ENCODE data around the gene KCTD5. TPM values are rescaled to one million over a fixed set of nuclear protein-coding genes. Genes with fewer than 3 reads are reported as not detected.

KCTD5 gene
- total and polyA plus RNA-seq, 4 donors: 17.1 to 31.8 (median 24.7) TPM

GRCh38 chr16:2706085-2706484 lies 23.8 kb downstream of the KCTD5 start:
- H3K4me3 ChIP-seq: no peak overlapping the region
- H3K4me1 ChIP-seq (ENCODE audit: control insufficient read depth in 5 of 5, insufficient read depth in 5 of 5, low read length in 5 of 5): no peaks in the 10 kb centered on the region
- H3K27me3 ChIP-seq (ENCODE audit: control insufficient read depth in 3 of 3, insufficient read depth in 3 of 3, low read length in 2 of 3): no peaks in the 10 kb centered on the region
- no peak for TF ChIP-seq CTCF (IDR thresholded peaks at IDR 0.05; ENCODE audit: control extremely low read depth, extremely low read depth)
- no peak overlapping the region for H3K9ac ChIP-seq (ENCODE audit: insufficient read depth in 1 of 2, low read length in 2 of 2)
- no peak for ATAC-seq (ENCODE audit: insufficient read depth, low FRiP score)
- no peaks in the 10 kb centered on the region for H3K9me3 ChIP-seq (ENCODE audit: control insufficient read depth in 4 of 4, insufficient read depth in 3 of 4, low read length in 3 of 4)
- WGBS, 2 donors: 95 to 97% methylated on average over 16 to 17 of the region's 17 CpGs
- peaks cover 3 to 81% (median 8%) of the 10 kb centered on the region in 4 donors for H3K36me3 ChIP-seq (ENCODE audit: control insufficient read depth in 4 of 4, insufficient read depth in 4 of 4, low read length in 4 of 4)
- DNase-seq: no peak
- H3K27ac ChIP-seq (ENCODE audit: low read depth in 1 of 2, low read length in 1 of 2): no peak overlapping the region

GRCh38 chr16:2706611-2707311 lies 24.4 kb downstream of the KCTD5 start:
- H3K4me1 ChIP-seq (ENCODE audit: control insufficient read depth in 5 of 5, insufficient read depth in 5 of 5, low read length in 5 of 5): no peaks in the 10 kb centered on the region
- no peak for ATAC-seq (ENCODE audit: insufficient read depth, low FRiP score)
- H3K9ac ChIP-seq (ENCODE audit: insufficient read depth in 1 of 2, low read length in 2 of 2): no peak overlapping the region
- H3K27me3 ChIP-seq (ENCODE audit: control insufficient read depth in 3 of 3, insufficient read depth in 3 of 3, low read length in 2 of 3): no peaks in the 10 kb centered on the region
- no peak for DNase-seq
- no peak overlapping the region for H3K27ac ChIP-seq (ENCODE audit: low read depth in 1 of 2, low read length in 1 of 2)
- TF ChIP-seq CTCF (IDR thresholded peaks at IDR 0.05; ENCODE audit: control extremely low read depth, extremely low read depth): no peak
- peaks cover 3 to 75% (median 8%) of the 10 kb centered on the region in 4 donors for H3K36me3 ChIP-seq (ENCODE audit: control insufficient read depth in 4 of 4, insufficient read depth in 4 of 4, low read length in 4 of 4)
- 95 to 97% methylated on average over 20 to 22 of the region's 22 CpGs for WGBS, 2 donors
- no peaks in the 10 kb centered on the region for H3K9me3 ChIP-seq (ENCODE audit: control insufficient read depth in 4 of 4, insufficient read depth in 3 of 4, low read length in 3 of 4)
- no peak overlapping the region for H3K4me3 ChIP-seq

GRCh38 chr16:2707368-2708289 lies 25.3 kb downstream of the KCTD5 start:
- Histone ChIP-seq H3K9me3 (ENCODE audit: control insufficient read depth in 4 of 4, insufficient read depth in 3 of 4, low read length in 3 of 4) (no peaks in the 10 kb centered on the region), H3K27me3 (ENCODE audit: control insufficient read depth in 3 of 3, insufficient read depth in 3 of 3, low read length in 2 of 3) (no peaks in the 10 kb centered on the region), H3K4me3 (no peak overlapping the region), H3K9ac (ENCODE audit: insufficient read depth in 1 of 2, low read length in 2 of 2) (no peak overlapping the region), H3K36me3 (ENCODE audit: control insufficient read depth in 4 of 4, insufficient read depth in 4 of 4, low read length in 4 of 4) (peaks cover 3 to 69% (median 8%) of the 10 kb centered on the region in 4 donors), H3K4me1 (ENCODE audit: control insufficient read depth in 5 of 5, insufficient read depth in 5 of 5, low read length in 5 of 5) (no peaks in the 10 kb centered on the region), H3K27ac (ENCODE audit: low read depth in 1 of 2, low read length in 1 of 2) (no peak overlapping the region)
- no peak for DNase-seq
- ATAC-seq (ENCODE audit: insufficient read depth, low FRiP score): no peak
- WGBS, 2 donors: 94 to 95% methylated on average over 51 of the region's 51 CpGs
- no peak for TF ChIP-seq CTCF (IDR thresholded peaks at IDR 0.05; ENCODE audit: control extremely low read depth, extremely low read depth)

Measured in lung (tissue), 12 donors.